KOPT-K1 (cell line): Measurements from ENCODE around the gene PGBD5.
"Not testable (repeated sequence)": the region's sequence is repeated elsewhere in the genome, so short reads cannot be mapped to it uniquely, and the experiment has no call there.

ENCODE experiments used
- H3K27ac ChIP-seq: fragments of 200-600 bp; sonication (generic); 2 replicates; pipeline ENCODE4 v1.5.1; 2016; ENCODE audit warnings: antibody characterized with exemption, mild to moderate bottlenecking, low read depth, low read length; ENCODE audit not compliant: poor library complexity, severe bottlenecking
- H3K36me3 ChIP-seq: fragments of 200-600 bp; sonication (generic); 2 replicates; pipeline ENCODE4 v1.5.1; 2017; ENCODE audit warnings: antibody characterized with exemption, mild to moderate bottlenecking, low read length, moderate library complexity; ENCODE audit not compliant: insufficient read depth
- H3K9me3 ChIP-seq: fragments of 200-600 bp; sonication (generic); 2 replicates; pipeline ENCODE4 v1.5.1; 2017; ENCODE audit warnings: antibody characterized with exemption, low read length, mild to moderate bottlenecking; ENCODE audit not compliant: insufficient read depth, poor library complexity, severe bottlenecking

The PGBD5 gene

GRCh38 chr1:230426246-230427093 lies at the start of gene PGBD5:
Gene PGBD5, minus strand, starts transcription at chr1:230426332. Its CDS starts 404 bp downstream, at chr1:230425928.
- Histone ChIP-seq H3K36me3 (no peaks in the 10 kb centered on the region), H3K27ac (no peak within 1 kb of the TSS), H3K9me3 (no peaks in the 10 kb centered on the region)

GRCh38 chr1:230474924-230475323 lies 48.8 kb upstream of the PGBD5 start:
- not testable (repeated sequence) for H3K27ac ChIP-seq, H3K36me3 ChIP-seq
- H3K9me3 ChIP-seq: peaks cover 15% of the 10 kb centered on the region

- H3K27ac ChIP-seq, H3K9me3 ChIP-seq, H3K36me3 ChIP-seq: not testable (repeated sequence)
Observed at GRCh38 chr1:230470750-230471149, 44.6 kb upstream of the PGBD5 start.

- no peaks in the 10 kb centered on the region for H3K36me3 ChIP-seq
- no peaks in the 10 kb centered on the region for H3K9me3 ChIP-seq
- no peak overlapping the region for H3K27ac ChIP-seq
Observed at GRCh38 chr1:230469271-230469670, 43.1 kb upstream of the PGBD5 start.

GRCh38 chr1:230465691-230466090 lies 39.6 kb upstream of the PGBD5 start:
- Histone ChIP-seq H3K9me3 (no peaks in the 10 kb centered on the region), H3K27ac (no peak overlapping the region), H3K36me3 (no peaks in the 10 kb centered on the region)

- Histone ChIP-seq H3K27ac (no peak overlapping the region), H3K36me3 (no peaks in the 10 kb centered on the region), H3K9me3 (peaks cover 5% of the 10 kb centered on the region)
Observed at GRCh38 chr1:230464671-230465070, 38.5 kb upstream of the PGBD5 start.

GRCh38 chr1:230463760-230464159 lies 37.6 kb upstream of the PGBD5 start:
- Histone ChIP-seq H3K36me3 (no peaks in the 10 kb centered on the region), H3K27ac (no peak overlapping the region), H3K9me3 (peaks cover 5% of the 10 kb centered on the region)

- no peak overlapping the region for H3K27ac ChIP-seq
- H3K9me3 ChIP-seq: peaks cover 5% of the 10 kb centered on the region
- no peaks in the 10 kb centered on the region for H3K36me3 ChIP-seq
Observed at GRCh38 chr1:230463326-230463725, 37.2 kb upstream of the PGBD5 start.

- Histone ChIP-seq H3K9me3 (peaks cover 5% of the 10 kb centered on the region), H3K36me3 (no peaks in the 10 kb centered on the region), H3K27ac (no peak overlapping the region)
Observed at GRCh38 chr1:230459465-230459864, 33.3 kb upstream of the PGBD5 start.

- H3K27ac ChIP-seq: no peak overlapping the region
- peaks cover 5% of the 10 kb centered on the region for H3K9me3 ChIP-seq
Observed at GRCh38 chr1:230458509-230458908, 32.4 kb upstream of the PGBD5 start.

GRCh38 chr1:230456478-230456877 lies 30.3 kb upstream of the PGBD5 start:
- H3K9me3 ChIP-seq: peaks cover 5% of the 10 kb centered on the region
- no peak overlapping the region for H3K27ac ChIP-seq
- H3K36me3 ChIP-seq: no peaks in the 10 kb centered on the region

More at GRCh38 chr1:230458509-230458908, 32.4 kb upstream of the PGBD5 start:
- H3K36me3 ChIP-seq: no peaks in the 10 kb centered on the region

- Histone ChIP-seq H3K36me3 (no peaks in the 10 kb centered on the region), H3K27ac (no peak overlapping the region), H3K9me3 (peaks cover 4% of the 10 kb centered on the region)
Observed at GRCh38 chr1:230455291-230455690, 29.2 kb upstream of the PGBD5 start.

- no peak overlapping the region for H3K27ac ChIP-seq
- H3K36me3 ChIP-seq: no peaks in the 10 kb centered on the region
- H3K9me3 ChIP-seq: no peaks in the 10 kb centered on the region
Observed at GRCh38 chr1:230453377-230453776, 27.2 kb upstream of the PGBD5 start.

- Histone ChIP-seq H3K27ac (no peak overlapping the region), H3K9me3 (peaks cover 22% of the 10 kb centered on the region), H3K36me3 (no peaks in the 10 kb centered on the region)
Observed at GRCh38 chr1:230441183-230442029, 15.3 kb upstream of the PGBD5 start.

GRCh38 chr1:230435108-230435507 lies 9.0 kb upstream of the PGBD5 start:
- Histone ChIP-seq H3K36me3 (no peaks in the 10 kb centered on the region), H3K9me3 (peaks cover 8% of the 10 kb centered on the region), H3K27ac (no peak overlapping the region)
